ENCODE results near the gene KCTD7. TPM values are rescaled to one million over a fixed set of nuclear protein-coding genes. Genes with fewer than 3 reads are reported as not detected.
"Not testable (repeated sequence)": the region's sequence is repeated elsewhere in the genome, so short reads cannot be mapped to it uniquely, and the experiment has no call there.

The KCTD7 gene
- total RNA-seq, 1 experiment from 2014 or later = 17.3 TPM

DNA sequence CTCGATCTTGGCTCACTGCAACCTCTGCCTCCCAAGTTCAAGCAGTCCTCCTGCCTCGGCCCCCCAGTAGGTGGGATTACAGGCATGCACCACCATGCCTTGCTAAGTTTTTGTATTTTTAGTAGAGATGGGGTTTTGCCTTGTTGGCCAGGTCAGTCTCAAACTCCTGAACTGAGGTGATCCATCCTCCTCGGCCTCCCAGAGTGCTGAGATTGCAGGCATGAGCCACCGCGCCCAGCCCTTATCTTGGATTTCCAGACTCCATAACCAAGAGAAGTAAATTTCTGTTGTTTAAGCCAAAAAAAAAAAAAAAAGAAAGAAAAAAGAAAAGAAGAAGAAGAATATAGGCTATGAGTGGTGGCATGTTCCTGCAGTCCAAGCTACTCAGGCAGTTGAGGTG, 58.5 kb downstream of the KCTD7 start:
- no peak overlapping the region for H3K4me3 Mint-ChIP-seq (ENCODE audit: unreplicated experiment)
- H3K36me3 Mint-ChIP-seq (ENCODE audit: insufficient read depth, unreplicated experiment) = peaks cover 27% of the 10 kb centered on the region
- 0 out of 2 replicates have a peak, but pooled peaks cover 2% of the 10 kb centered on the region for H3K36me3 ChIP-seq (ENCODE audit: control insufficient read depth, insufficient read depth, low read length)
- H3K4me1 Mint-ChIP-seq (ENCODE audit: low read depth, unreplicated experiment) = peaks cover 8% of the 10 kb centered on the region
- DNase-seq = no peak
- peaks cover 9% of the 10 kb centered on the region; the same call in 1 of the 2 replicates for H3K4me1 ChIP-seq
- TF ChIP-seq, protein P1, sequence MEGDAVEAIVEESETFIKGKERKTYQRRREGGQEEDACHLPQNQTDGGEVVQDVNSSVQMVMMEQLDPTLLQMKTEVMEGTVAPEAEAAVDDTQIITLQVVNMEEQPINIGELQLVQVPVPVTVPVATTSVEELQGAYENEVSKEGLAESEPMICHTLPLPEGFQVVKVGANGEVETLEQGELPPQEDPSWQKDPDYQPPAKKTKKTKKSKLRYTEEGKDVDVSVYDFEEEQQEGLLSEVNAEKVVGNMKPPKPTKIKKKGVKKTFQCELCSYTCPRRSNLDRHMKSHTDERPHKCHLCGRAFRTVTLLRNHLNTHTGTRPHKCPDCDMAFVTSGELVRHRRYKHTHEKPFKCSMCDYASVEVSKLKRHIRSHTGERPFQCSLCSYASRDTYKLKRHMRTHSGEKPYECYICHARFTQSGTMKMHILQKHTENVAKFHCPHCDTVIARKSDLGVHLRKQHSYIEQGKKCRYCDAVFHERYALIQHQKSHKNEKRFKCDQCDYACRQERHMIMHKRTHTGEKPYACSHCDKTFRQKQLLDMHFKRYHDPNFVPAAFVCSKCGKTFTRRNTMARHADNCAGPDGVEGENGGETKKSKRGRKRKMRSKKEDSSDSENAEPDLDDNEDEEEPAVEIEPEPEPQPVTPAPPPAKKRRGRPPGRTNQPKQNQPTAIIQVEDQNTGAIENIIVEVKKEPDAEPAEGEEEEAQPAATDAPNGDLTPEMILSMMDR (IDR thresholded peaks at IDR 0.05; ENCODE audit: insufficient read depth in 1 of 2, low read depth in 1 of 2, low read length in 1 of 2, severe bottlenecking in 1 of 2, unreplicated experiment in 1 of 2) = no peak
- CTCF ChIA-PET = no interaction called here
- peaks cover 17% of the 10 kb centered on the region for H3K9me3 Mint-ChIP-seq (ENCODE audit: unreplicated experiment)
- BruUV-seq (replicated peaks) = no TSS peak
- H3K4me3 ChIP-seq (ENCODE audit: low read depth, low read length) = no peak overlapping the region
- no peaks in the 10 kb centered on the region for H3K27me3 ChIP-seq (replicated peaks; ENCODE audit: control insufficient read depth, insufficient read depth, low read length)
- H3K9me3 ChIP-seq = no peaks in the 10 kb centered on the region
- no peaks in the 10 kb centered on the region for H3K27me3 Mint-ChIP-seq (ENCODE audit: insufficient read depth, unreplicated experiment)
- POLR2A ChIA-PET = no interaction called here
- H3K27ac Mint-ChIP-seq (ENCODE audit: unreplicated experiment) = no peak overlapping the region
- intact Hi-C loops (cut with micrococcal nuclease; ENCODE audit: unreplicated experiment) = loop anchor here (10.0 kb wide), 1 partner anchor 308 kb away; the partner anchor contains the start of genes SBDS and TYW1

DNA sequence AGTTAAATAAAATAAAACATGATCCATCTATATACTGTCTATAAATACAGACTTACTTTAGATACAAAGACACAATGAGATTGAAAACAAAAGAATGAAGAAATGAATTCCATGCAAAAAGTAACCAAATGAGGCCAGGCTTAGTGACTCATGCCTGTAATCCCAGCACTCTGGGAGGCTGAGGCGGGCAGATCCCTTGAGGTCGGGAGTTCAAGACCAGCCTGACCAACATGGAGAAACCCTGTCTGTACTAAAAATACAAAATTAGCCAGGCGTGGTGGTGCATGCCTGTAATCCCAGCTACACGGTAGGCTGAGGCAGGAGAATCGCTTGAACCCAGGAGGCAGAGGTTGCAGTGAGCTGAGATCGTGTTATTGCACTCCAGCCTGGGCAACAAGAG, 59.0 kb downstream of the KCTD7 start:
- H3K4me1 Mint-ChIP-seq (ENCODE audit: low read depth, unreplicated experiment); H3K9me3 ChIP-seq; BruUV-seq (replicated peaks); H3K4me3 ChIP-seq (ENCODE audit: low read depth, low read length); H3K27ac Mint-ChIP-seq (ENCODE audit: unreplicated experiment); CTCF ChIA-PET; H3K27me3 Mint-ChIP-seq (ENCODE audit: insufficient read depth, unreplicated experiment); H3K27me3 ChIP-seq (replicated peaks; ENCODE audit: control insufficient read depth, insufficient read depth, low read length); H3K4me1 ChIP-seq; H3K4me3 Mint-ChIP-seq (ENCODE audit: unreplicated experiment); POLR2A ChIA-PET; H3K36me3 ChIP-seq (ENCODE audit: control insufficient read depth, insufficient read depth, low read length); DNase-seq: not testable (repeated sequence)
- peaks cover 17% of the 10 kb centered on the region for H3K9me3 Mint-ChIP-seq (ENCODE audit: unreplicated experiment)
- H3K36me3 Mint-ChIP-seq (ENCODE audit: insufficient read depth, unreplicated experiment) = peaks cover 23% of the 10 kb centered on the region
- intact Hi-C loops (cut with micrococcal nuclease; ENCODE audit: unreplicated experiment) = loop anchor here (10.0 kb wide), 1 partner anchor 307 kb away; the partner anchor contains the start of genes SBDS and TYW1

DNA sequence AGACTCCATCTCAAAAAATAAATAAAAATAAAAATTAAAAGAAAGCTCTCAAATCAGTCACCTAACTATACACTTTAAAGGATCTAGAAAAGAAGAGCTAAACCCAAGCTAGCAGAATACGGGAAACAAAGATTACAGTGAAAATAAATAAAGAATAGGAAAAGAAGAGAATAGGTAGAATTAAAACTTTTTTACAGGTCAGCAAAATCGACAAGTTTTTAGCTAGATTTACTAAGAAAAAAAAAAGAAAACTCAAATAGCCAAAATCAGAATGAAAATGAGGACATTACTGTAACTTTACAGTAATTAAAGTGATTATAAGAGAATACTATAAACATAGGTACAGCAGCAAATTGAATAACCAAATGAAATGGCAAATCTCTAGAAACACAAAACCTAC, 60.4 kb downstream of the KCTD7 start:
- Histone ChIP-seq H3K36me3 (ENCODE audit: control insufficient read depth, insufficient read depth, low read length) (peaks cover 4% of the 10 kb centered on the region; the same call in 1 of the 2 replicates), H3K4me1 (peaks cover 6% of the 10 kb centered on the region; the same call in 1 of the 2 replicates), H3K4me3 (ENCODE audit: low read depth, low read length) (no peak overlapping the region), H3K27me3 (replicated peaks; ENCODE audit: control insufficient read depth, insufficient read depth, low read length) (no peaks in the 10 kb centered on the region), H3K9me3 (no peaks in the 10 kb centered on the region)
- ChIA-PET CTCF (no interaction called here), POLR2A (no interaction called here)
- Mint-ChIP-seq H3K27ac (ENCODE audit: unreplicated experiment) (no peak overlapping the region), H3K4me3 (ENCODE audit: unreplicated experiment) (no peak overlapping the region), H3K27me3 (ENCODE audit: insufficient read depth, unreplicated experiment) (no peaks in the 10 kb centered on the region), H3K4me1 (ENCODE audit: low read depth, unreplicated experiment) (no peaks in the 10 kb centered on the region), H3K9me3 (ENCODE audit: unreplicated experiment) (peaks cover 17% of the 10 kb centered on the region), H3K36me3 (ENCODE audit: insufficient read depth, unreplicated experiment) (peaks cover 13% of the 10 kb centered on the region)
- no TSS peak for BruUV-seq (replicated peaks)
- DNase-seq = no peak
- intact Hi-C loops (cut with micrococcal nuclease; ENCODE audit: unreplicated experiment) = loop anchor here (10.0 kb wide), 1 partner anchor 306 kb away; the partner anchor contains the start of genes SBDS and TYW1
- TF ChIP-seq, protein P1 (IDR thresholded peaks at IDR 0.05; ENCODE audit: insufficient read depth in 1 of 2, low read depth in 1 of 2, low read length in 1 of 2, severe bottlenecking in 1 of 2, unreplicated experiment in 1 of 2) = no peak

DNA sequence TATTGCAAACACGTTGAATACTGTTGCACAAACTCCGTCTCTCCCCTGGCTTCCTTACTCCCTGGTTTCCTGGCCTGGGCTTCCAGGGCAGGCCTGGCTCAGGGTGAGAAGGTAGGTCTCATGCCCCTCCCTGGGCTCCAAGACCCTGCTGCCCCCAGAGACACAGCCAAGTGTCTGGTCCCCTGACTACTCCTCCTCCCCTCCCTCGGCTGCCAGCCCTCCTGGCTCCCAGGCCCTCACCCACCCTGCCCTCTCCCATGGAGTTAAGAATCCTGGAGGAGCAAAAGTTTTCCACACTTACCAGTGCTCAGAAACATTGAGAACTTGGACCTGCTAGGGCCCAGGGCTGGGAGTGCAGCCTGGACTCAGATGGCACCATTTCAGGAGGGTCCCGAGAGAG, 64.7 kb downstream of the KCTD7 start:
- no peaks in the 10 kb centered on the region for H3K4me1 Mint-ChIP-seq (ENCODE audit: low read depth, unreplicated experiment)
- Histone ChIP-seq H3K4me3 (ENCODE audit: low read depth, low read length) (no peak overlapping the region), H3K27me3 (replicated peaks; ENCODE audit: control insufficient read depth, insufficient read depth, low read length) (no peaks in the 10 kb centered on the region), H3K36me3 (ENCODE audit: control insufficient read depth, insufficient read depth, low read length) (peaks cover 2% of the 10 kb centered on the region; the same call in 1 of the 2 replicates), H3K4me1 (no peaks in the 10 kb centered on the region), H3K9me3 (no peaks in the 10 kb centered on the region)
- H3K4me3 Mint-ChIP-seq (ENCODE audit: unreplicated experiment) = no peak overlapping the region
- intact Hi-C loops (cut with micrococcal nuclease; ENCODE audit: unreplicated experiment) = no loop called here
- POLR2A ChIA-PET = no interaction called here
- no peak overlapping the region for H3K27ac Mint-ChIP-seq (ENCODE audit: unreplicated experiment)
- H3K27me3 Mint-ChIP-seq (ENCODE audit: insufficient read depth, unreplicated experiment) = no peaks in the 10 kb centered on the region
- TF ChIP-seq, protein P1 (IDR thresholded peaks at IDR 0.05; ENCODE audit: insufficient read depth in 1 of 2, low read depth in 1 of 2, low read length in 1 of 2, severe bottlenecking in 1 of 2, unreplicated experiment in 1 of 2) = no peak
- CTCF ChIA-PET = no interaction called here
- DNase-seq = no peak
- BruUV-seq (replicated peaks) = no TSS peak
- H3K36me3 Mint-ChIP-seq (ENCODE audit: insufficient read depth, unreplicated experiment) = peaks cover 6% of the 10 kb centered on the region
- peaks cover 2% of the 10 kb centered on the region for H3K9me3 Mint-ChIP-seq (ENCODE audit: unreplicated experiment)

All from Caco-2 (cell line).